Stomach smooth muscle (tissue), 2 donors: ENCODE results near the gene TRIM40.
"Not testable (repeated sequence)": the region's sequence is repeated elsewhere in the genome, so short reads cannot be mapped to it uniquely, and the experiment has no call there.

ENCODE experiments used
- H3K27ac ChIP-seq: one replicate; pipeline ENCODE4 v1.7.0; 2013; ENCODE audit warnings: mild to moderate bottlenecking, low read length, inconsistent platforms
- H3K27me3 ChIP-seq, 2 donors: one replicate each; pipeline ENCODE4 v1.7.0; 2013; ENCODE audit warnings: low read length in 2 of 2; ENCODE audit not compliant: insufficient read depth in 2 of 2, control insufficient read depth in 1 of 2
- H3K36me3 ChIP-seq, 2 donors: one replicate each; pipeline ENCODE4 v1.7.0; 2013; ENCODE audit warnings: low read length in 2 of 2; ENCODE audit not compliant: control insufficient read depth in 2 of 2, insufficient read depth in 2 of 2
- H3K4me1 ChIP-seq: one replicate; pipeline ENCODE4 v1.7.0; 2013; ENCODE audit warnings: low read length; ENCODE audit not compliant: control insufficient read depth, insufficient read depth
- H3K4me3 ChIP-seq, 2 donors: one replicate each; pipeline ENCODE4 v1.7.0; 2013; ENCODE audit warnings: low read length in 2 of 2
- H3K9ac ChIP-seq, 2 donors: one replicate each; pipeline ENCODE4 v1.7.0; 2013; ENCODE audit warnings: low read length in 2 of 2, mild to moderate bottlenecking in 1 of 2
- H3K9me3 ChIP-seq, 2 donors: one replicate each; pipeline ENCODE4 v1.7.0; 2013; ENCODE audit warnings: low read length in 2 of 2; ENCODE audit not compliant: control insufficient read depth in 2 of 2
- donor health status: healthy.
- donor health status: Pancreatic carcinoma.

TRIM40 gene

DNA sequence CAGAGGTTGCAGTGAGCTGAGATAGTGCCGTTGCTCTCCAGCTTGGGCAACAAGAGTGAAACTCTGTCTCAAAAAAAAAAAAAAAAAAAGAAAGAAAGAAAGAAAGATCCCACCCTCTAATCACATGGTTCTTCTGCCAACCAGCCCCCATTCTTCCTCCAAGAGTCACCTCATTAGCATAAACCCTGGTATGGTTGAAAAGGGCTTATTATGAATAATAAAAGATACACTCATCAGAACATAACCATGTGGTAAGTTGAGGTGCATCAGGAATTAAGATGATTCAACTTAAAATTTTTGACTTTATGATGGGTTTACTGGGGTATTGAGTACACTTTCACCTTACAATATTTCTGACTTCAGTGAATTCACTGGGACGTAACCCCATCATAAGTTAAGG is 793 bp upstream of the TRIM40 start:
- Histone ChIP-seq H3K9me3 (no peaks in the 10 kb centered on the region), H3K27ac (no peak overlapping the region), H3K4me1 (peaks cover 2% of the 10 kb centered on the region), H3K36me3 (no peaks in the 10 kb centered on the region), H3K27me3 (peaks cover 25 to 31% of the 10 kb centered on the region in 2 donors), H3K9ac (no peak overlapping the region), H3K4me3 (no peak overlapping the region)

DNA sequence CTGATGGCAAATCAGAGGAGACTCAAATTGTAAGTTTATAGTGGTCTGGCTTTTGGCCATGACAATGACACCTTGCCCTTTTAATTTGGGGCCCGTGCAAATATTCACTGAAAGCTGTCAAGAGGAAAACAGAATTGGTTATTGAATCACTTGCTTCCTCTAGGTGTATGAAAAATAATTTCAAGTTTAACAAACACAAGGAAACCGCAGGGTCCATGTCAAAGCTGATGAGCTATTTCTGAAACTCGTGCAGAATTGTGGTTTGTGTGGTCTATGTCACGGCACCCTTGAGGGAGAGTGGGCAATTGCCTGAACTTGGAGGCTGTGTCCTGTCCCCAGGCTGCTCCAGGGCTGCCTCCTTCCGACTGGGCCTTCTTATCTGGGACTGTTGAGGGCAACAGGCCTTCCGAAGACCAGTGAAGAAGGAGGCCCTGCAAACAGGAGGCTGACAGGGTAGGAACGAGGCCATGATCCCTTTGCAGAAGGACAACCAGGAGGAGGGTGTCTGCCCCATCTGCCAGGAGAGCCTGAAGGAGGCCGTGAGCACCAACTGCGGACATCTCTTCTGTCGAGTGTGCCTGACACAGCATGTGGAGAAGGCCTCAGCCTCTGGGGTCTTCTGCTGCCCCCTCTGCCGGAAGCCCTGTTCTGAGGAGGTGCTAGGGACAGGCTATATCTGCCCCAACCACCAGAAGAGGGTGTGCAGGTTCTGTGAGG is 788 bp downstream of the TRIM40 start:
- Histone ChIP-seq H3K9ac (no peak overlapping the region), H3K27ac (no peak overlapping the region)

DNA sequence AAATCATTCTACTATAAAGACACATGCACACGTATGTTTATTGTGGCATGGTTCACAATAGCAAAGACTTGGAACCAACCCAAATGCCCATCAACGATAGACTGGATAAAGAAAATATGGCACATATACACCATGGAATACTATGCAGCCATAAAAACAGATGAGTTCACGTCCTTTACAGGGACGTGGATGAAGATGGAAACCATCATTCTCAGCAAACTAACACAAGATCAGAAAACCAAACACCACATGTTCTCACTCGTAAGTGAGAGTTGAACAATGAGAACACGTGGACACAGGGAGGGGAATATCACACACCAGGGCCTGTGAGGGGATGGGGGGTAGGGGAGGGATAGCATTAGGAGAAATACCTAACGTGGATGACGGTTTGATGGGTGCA is 4.3 kb downstream of the TRIM40 start:
- peaks cover 16 to 17% of the 10 kb centered on the region in 2 donors for H3K27me3 ChIP-seq
- H3K9ac ChIP-seq, H3K36me3 ChIP-seq, H3K9me3 ChIP-seq, H3K27ac ChIP-seq, H3K4me3 ChIP-seq, H3K4me1 ChIP-seq: not testable (repeated sequence)

More for the DNA sequence above, 788 bp downstream of the TRIM40 start:
- Histone ChIP-seq H3K9me3 (no peaks in the 10 kb centered on the region), H3K4me3 (no peak overlapping the region), H3K36me3 (no peaks in the 10 kb centered on the region), H3K27me3 (peaks cover 12 to 22% of the 10 kb centered on the region in 2 donors), H3K4me1 (no peaks in the 10 kb centered on the region)

- H3K27me3 ChIP-seq, result peaks cover 7 to 14% of the 10 kb centered on the region in 2 donors
- H3K27ac ChIP-seq, result no peak overlapping the region
- H3K36me3 ChIP-seq, result no peaks in the 10 kb centered on the region
- H3K9me3 ChIP-seq, result no peaks in the 10 kb centered on the region
- H3K4me1 ChIP-seq, result no peaks in the 10 kb centered on the region
- H3K4me3 ChIP-seq, result no peak overlapping the region
- no peak overlapping the region for H3K9ac ChIP-seq
These were observed 6.7 kb downstream of the TRIM40 start for GRCh38 chr6:30142665-30143064.

GRCh38 chr6:30143780-30144179 is 7.8 kb downstream of the TRIM40 start:
- Histone ChIP-seq H3K27ac (no peak overlapping the region), H3K9ac (no peak overlapping the region), H3K27me3 (peaks cover 7 to 17% of the 10 kb centered on the region in 2 donors), H3K4me1 (no peaks in the 10 kb centered on the region), H3K36me3 (no peaks in the 10 kb centered on the region), H3K4me3 (no peak overlapping the region), H3K9me3 (no peaks in the 10 kb centered on the region)

- H3K27ac ChIP-seq, result no peak overlapping the region
- H3K36me3 ChIP-seq, result no peaks in the 10 kb centered on the region
- H3K9me3 ChIP-seq, result no peaks in the 10 kb centered on the region
- no peaks in the 10 kb centered on the region for H3K4me1 ChIP-seq
- no peak overlapping the region for H3K4me3 ChIP-seq
- H3K9ac ChIP-seq, result no peak overlapping the region
- peaks cover 7 to 17% of the 10 kb centered on the region in 2 donors for H3K27me3 ChIP-seq
These were observed 8.9 kb downstream of the TRIM40 start for GRCh38 chr6:30144811-30145210.

DNA sequence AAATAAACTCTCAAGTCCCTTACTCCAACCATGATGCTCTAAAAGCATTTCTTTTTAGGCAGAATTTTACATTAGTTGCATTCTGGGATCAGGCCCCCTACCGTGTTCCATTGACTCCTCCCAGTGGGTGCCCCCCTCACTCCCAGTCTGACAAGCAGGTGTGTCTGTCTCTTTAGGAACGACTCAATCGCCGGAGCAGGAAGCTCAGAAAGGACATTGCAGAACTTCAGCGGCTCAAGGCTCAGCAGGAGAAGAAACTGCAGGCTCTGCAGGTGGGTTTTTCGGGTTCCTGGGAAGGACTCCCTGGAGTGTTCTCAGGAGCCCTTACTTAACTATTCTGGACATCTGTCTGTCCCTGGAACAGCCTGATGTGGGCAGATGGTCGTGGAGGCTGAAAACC is 9.9 kb downstream of the TRIM40 start:
- Histone ChIP-seq H3K4me3 (no peak overlapping the region), H3K27me3 (peaks cover 7 to 17% of the 10 kb centered on the region in 2 donors), H3K9ac (no peak overlapping the region), H3K36me3 (no peaks in the 10 kb centered on the region), H3K4me1 (no peaks in the 10 kb centered on the region), H3K9me3 (no peaks in the 10 kb centered on the region), H3K27ac (no peak overlapping the region)

DNA sequence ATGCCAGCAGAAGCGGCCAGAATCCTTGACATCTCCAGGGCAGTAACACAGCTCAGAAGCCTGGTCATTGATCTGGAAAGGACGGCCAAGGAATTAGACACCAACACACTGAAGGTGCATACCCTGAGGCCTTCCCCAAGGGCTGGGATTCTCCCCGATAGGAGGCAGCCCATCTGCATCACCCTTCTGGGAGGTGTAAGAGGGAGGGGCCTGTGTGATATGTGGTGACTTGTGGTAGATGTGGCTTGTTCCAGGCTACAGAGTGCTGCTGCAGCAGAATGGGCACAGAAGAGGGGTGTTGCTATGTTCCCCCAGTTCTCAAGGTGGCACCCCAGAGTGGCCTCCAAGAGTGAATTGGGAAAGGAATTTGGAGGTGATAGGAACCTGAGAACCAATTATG is 11.2 kb downstream of the TRIM40 start:
- Histone ChIP-seq H3K9ac (no peak overlapping the region), H3K4me3 (no peak overlapping the region), H3K4me1 (no peaks in the 10 kb centered on the region), H3K36me3 (no peaks in the 10 kb centered on the region), H3K27ac (no peak overlapping the region), H3K27me3 (peaks cover 7 to 17% of the 10 kb centered on the region in 2 donors), H3K9me3 (no peaks in the 10 kb centered on the region)

- no peaks in the 10 kb centered on the region for H3K36me3 ChIP-seq
- no peak overlapping the region for H3K27ac ChIP-seq
- H3K4me3 ChIP-seq, result no peak overlapping the region
- no peaks in the 10 kb centered on the region for H3K4me1 ChIP-seq
- no peaks in the 10 kb centered on the region for H3K9me3 ChIP-seq
- peaks cover 4 to 15% of the 10 kb centered on the region in 2 donors for H3K27me3 ChIP-seq
- no peak overlapping the region for H3K9ac ChIP-seq
These were observed 13.3 kb downstream of the TRIM40 start for GRCh38 chr6:30149234-30149633.

- Histone ChIP-seq H3K9ac (no peak overlapping the region), H3K4me3 (no peak overlapping the region), H3K36me3 (no peaks in the 10 kb centered on the region), H3K4me1 (no peaks in the 10 kb centered on the region), H3K27me3 (peaks cover 0 to 11% of the 10 kb centered on the region in 2 donors), H3K27ac (no peak overlapping the region), H3K9me3 (no peaks in the 10 kb centered on the region)
These were observed 14.1 kb downstream of the TRIM40 start for GRCh38 chr6:30149858-30150550.
